ENCODE measurements around the gene B4GALNT2. TPM values are rescaled to one million over a fixed set of nuclear protein-coding genes. Genes with fewer than 3 reads are reported as not detected.

The B4GALNT2 gene
- total and polyA plus RNA-seq, 2 of the 13 experiments (the other 11 are each of a cell fraction or from before 2014, with no cell fraction given) = not detected

DNA sequence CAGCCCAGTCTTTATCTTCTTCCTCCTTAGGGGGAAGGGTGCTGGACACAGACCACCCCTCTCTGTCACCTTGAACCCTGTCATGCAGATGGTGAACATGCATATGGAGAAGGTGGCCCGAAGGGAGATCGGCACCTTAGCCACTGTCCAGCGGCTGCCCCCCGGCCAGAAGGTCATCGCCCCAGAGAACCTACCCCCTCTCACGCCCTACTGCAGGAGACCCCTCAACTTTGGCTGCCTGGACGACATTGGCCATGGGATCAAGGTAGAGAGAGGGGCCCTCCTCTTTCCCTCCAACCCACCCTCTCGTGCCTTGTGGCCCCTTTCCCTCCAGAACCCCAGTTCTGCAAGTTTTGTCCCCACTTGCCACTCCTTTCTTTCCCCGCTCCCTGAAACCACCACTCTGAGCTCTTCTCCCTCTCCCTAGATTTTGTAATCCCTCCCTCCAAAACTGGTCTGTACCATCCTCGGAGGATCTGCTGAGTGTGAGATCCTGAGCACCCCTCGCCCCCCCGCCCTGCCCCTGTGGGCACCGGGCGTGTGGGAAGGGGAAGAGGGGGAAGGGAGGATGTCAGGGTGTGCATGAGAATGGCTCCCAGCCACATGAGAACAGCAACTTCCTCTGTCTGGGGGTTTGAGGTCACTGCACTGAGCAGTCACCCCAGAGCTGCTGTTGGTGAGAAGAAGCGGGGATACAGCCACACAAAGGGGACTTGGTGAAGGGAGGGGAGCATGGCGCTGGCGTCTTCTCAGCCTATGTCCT lies 85.3 kb downstream of the B4GALNT2 start (continued):
- TF ChIP-seq, protein P1, sequence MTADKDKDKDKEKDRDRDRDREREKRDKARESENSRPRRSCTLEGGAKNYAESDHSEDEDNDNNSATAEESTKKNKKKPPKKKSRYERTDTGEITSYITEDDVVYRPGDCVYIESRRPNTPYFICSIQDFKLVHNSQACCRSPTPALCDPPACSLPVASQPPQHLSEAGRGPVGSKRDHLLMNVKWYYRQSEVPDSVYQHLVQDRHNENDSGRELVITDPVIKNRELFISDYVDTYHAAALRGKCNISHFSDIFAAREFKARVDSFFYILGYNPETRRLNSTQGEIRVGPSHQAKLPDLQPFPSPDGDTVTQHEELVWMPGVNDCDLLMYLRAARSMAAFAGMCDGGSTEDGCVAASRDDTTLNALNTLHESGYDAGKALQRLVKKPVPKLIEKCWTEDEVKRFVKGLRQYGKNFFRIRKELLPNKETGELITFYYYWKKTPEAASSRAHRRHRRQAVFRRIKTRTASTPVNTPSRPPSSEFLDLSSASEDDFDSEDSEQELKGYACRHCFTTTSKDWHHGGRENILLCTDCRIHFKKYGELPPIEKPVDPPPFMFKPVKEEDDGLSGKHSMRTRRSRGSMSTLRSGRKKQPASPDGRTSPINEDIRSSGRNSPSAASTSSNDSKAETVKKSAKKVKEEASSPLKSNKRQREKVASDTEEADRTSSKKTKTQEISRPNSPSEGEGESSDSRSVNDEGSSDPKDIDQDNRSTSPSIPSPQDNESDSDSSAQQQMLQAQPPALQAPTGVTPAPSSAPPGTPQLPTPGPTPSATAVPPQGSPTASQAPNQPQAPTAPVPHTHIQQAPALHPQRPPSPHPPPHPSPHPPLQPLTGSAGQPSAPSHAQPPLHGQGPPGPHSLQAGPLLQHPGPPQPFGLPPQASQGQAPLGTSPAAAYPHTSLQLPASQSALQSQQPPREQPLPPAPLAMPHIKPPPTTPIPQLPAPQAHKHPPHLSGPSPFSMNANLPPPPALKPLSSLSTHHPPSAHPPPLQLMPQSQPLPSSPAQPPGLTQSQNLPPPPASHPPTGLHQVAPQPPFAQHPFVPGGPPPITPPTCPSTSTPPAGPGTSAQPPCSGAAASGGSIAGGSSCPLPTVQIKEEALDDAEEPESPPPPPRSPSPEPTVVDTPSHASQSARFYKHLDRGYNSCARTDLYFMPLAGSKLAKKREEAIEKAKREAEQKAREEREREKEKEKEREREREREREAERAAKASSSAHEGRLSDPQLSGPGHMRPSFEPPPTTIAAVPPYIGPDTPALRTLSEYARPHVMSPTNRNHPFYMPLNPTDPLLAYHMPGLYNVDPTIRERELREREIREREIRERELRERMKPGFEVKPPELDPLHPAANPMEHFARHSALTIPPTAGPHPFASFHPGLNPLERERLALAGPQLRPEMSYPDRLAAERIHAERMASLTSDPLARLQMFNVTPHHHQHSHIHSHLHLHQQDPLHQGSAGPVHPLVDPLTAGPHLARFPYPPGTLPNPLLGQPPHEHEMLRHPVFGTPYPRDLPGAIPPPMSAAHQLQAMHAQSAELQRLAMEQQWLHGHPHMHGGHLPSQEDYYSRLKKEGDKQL (CRISPR knock-in tag; IDR thresholded peaks at IDR 0.05; ENCODE audit: low read depth) = no peak
- TF ChIP-seq, protein P2, sequence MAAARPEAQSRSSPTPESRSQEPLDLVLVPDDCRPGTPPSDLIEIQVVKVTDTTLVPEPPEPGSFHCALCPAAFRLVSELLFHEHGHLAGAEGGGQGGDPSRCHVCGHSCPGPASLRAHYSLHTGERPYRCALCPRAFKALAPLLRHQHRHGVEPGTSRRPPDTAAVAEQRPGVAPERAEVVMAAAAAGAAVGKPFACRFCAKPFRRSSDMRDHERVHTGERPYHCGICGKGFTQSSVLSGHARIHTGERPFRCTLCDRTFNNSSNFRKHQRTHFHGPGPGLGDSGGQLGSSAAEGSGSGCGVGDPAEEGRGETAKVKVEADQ (CRISPR knock-in tag; IDR thresholded peaks at IDR 0.05; ENCODE audit: borderline replicate concordance) = no peak
- no peak for TF ChIP-seq ZNF776 (CRISPR knock-in tag; IDR thresholded peaks at IDR 0.05)
